Esophagus (tissue), 2 donors: ENCODE data around the gene RGL1. TPM values are rescaled to one million over a fixed set of nuclear protein-coding genes. Genes with fewer than 3 reads are reported as not detected.

ENCODE experiments used
- H3K27ac ChIP-seq, 2 donors: one replicate each; pipeline ENCODE4 v1.5.1; 2013; ENCODE audit warnings: low read depth in 2 of 2, mild to moderate bottlenecking in 2 of 2, inconsistent platforms in 1 of 2, low read length in 1 of 2, moderate library complexity in 1 of 2
- H3K27me3 ChIP-seq, 2 donors: one replicate each; pipeline ENCODE4 v1.6.1; 2013; ENCODE audit warnings: low read length in 2 of 2, control low read depth in 1 of 2, mild to moderate bottlenecking in 1 of 2; ENCODE audit not compliant: insufficient read depth in 2 of 2, control insufficient read depth in 1 of 2
- H3K36me3 ChIP-seq, 2 donors: one replicate each; pipeline ENCODE4 v1.6.1; 2013; ENCODE audit warnings: low read length in 1 of 2; ENCODE audit not compliant: control insufficient read depth in 2 of 2, insufficient read depth in 2 of 2
- H3K4me1 ChIP-seq, 2 donors: one replicate each; pipeline ENCODE4 v1.6.1; 2013; ENCODE audit warnings: low read length in 1 of 2; ENCODE audit not compliant: control insufficient read depth in 2 of 2, insufficient read depth in 2 of 2
- H3K4me3 ChIP-seq, 2 donors: one replicate each; pipeline ENCODE4 v1.5.1; 2013; ENCODE audit warnings: low read length in 2 of 2, mild to moderate bottlenecking in 2 of 2, low read depth in 1 of 2, moderate library complexity in 1 of 2
- H3K9me3 ChIP-seq, 2 donors: one replicate each; pipeline ENCODE4 v1.6.1; 2013; ENCODE audit warnings: mild to moderate bottlenecking in 2 of 2, low read depth in 1 of 2, low read length in 1 of 2, moderate library complexity in 1 of 2; ENCODE audit not compliant: control insufficient read depth in 2 of 2, insufficient read depth in 1 of 2
- WGBS, 2 donors: extraction: QIAGEN DNeasy Blood & Tissue Kit; methylation state at CpG; one replicate each; pipeline ENCODE4 v1.1.7; 2013; 5-methylcytosine and 5-hydroxymethylcytosine counted together
- polyA plus RNA-seq, 2 donors: library from polyadenylated mRNA; stranded (reverse); fragments of 200-250 nt; gene quantifications; one replicate each; pipeline ENCODE4 v1.2.3, GENCODE V29; 2013
- donor health status: healthy with polysubstance abuse.
- donor health status: Bipolar disorder and iron deficiency.

The RGL1 gene
- polyA plus RNA-seq, 2 donors: 1.6 TPM

DNA sequence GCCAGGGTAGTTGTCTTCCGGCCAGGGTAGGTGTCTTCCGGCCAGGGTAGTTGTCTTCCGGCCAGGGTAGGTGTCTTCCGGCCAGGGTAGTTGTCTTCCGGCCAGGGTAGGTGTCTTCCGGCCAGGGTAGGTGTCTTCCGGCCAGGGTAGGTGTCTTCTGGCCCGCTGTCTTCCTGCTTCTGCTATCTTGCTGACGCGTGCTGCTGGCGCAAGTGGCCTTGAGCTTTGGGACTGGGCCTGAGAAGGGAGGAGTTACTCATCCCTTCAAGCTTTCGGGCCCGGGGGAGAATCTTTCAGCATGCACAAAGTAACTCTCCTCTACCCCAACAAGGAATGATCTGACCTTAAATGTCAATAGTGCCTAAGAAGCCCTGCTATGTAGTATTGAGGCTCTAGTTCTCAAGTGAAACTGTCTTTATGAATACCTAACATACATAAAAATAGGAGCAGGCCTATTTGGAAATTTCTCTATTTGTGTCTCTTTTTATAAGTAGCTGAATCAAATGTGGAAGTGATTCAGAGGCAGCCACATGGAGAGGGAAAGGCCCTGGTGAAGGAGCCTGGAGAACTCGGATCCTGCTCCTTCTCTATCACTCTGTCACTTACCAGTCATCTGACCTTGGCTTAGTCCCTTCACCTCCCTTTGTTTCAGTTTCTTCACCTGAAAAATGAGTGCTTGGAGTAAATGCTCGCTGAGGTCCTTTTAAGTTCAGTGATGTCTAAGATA is 65.6 kb downstream of the RGL1 start:
- 75 to 81% methylated on average over 10 to 14 of the region's 15 CpGs for WGBS, 2 donors
- H3K27ac ChIP-seq: peak overlapping the region; percentile 12 to 40
- no peaks in the 10 kb centered on the region for H3K9me3 ChIP-seq
- no peaks in the 10 kb centered on the region for H3K27me3 ChIP-seq
- no peaks in the 10 kb centered on the region for H3K36me3 ChIP-seq
- H3K4me1 ChIP-seq: peaks cover 0 to 2% of the 10 kb centered on the region in 2 donors
- no peak overlapping the region for H3K4me3 ChIP-seq

GRCh38 chr1:183871142-183871541 is 66.2 kb downstream of the RGL1 start:
- Histone ChIP-seq H3K27ac (peak overlapping the region in 1 of 2 donors; percentile 50), H3K27me3 (no peaks in the 10 kb centered on the region), H3K4me3 (no peak overlapping the region), H3K9me3 (no peaks in the 10 kb centered on the region), H3K36me3 (no peaks in the 10 kb centered on the region), H3K4me1 (peaks cover 0 to 2% of the 10 kb centered on the region in 2 donors)
- WGBS, 2 donors: 65% methylated on average over 3 of the region's 3 CpGs

- H3K4me1 ChIP-seq: peaks cover 0 to 2% of the 10 kb centered on the region in 2 donors
- no peaks in the 10 kb centered on the region for H3K9me3 ChIP-seq
- 74 to 78% methylated on average over 3 of the region's 3 CpGs for WGBS, 2 donors
- no peaks in the 10 kb centered on the region for H3K27me3 ChIP-seq
- H3K27ac ChIP-seq: no peak overlapping the region
- H3K4me3 ChIP-seq: no peak overlapping the region
- no peaks in the 10 kb centered on the region for H3K36me3 ChIP-seq
Observed at GRCh38 chr1:183871601-183872000, 66.7 kb downstream of the RGL1 start.

DNA sequence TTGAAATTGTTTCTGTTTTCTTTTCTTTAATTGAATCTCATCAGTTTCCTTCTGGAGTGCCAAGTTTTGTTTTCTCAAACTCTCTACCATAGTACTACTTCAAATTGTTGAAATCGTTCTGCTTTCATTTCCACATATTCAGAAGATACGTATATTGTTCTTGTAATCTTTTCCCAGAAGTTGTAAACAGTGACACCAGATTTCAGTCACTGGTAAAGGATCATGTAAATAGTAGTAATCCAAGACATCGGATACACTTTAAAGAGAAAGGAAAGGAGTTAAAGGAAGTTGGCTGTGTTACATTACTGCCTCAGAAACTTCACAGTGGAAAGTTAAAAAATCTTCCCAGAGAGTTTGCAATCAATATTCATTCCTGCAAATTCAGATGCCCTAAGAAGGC is 67.5 kb downstream of the RGL1 start:
- 29 to 31% methylated on average over 3 of the region's 3 CpGs for WGBS, 2 donors
- Histone ChIP-seq H3K4me1 (peaks cover 0 to 2% of the 10 kb centered on the region in 2 donors), H3K27ac (no peak overlapping the region), H3K4me3 (no peak overlapping the region), H3K27me3 (no peaks in the 10 kb centered on the region), H3K9me3 (no peaks in the 10 kb centered on the region), H3K36me3 (no peaks in the 10 kb centered on the region)

- WGBS, 2 donors: 62 to 70% methylated on average over 3 of the region's 3 CpGs
- Histone ChIP-seq H3K27me3 (no peaks in the 10 kb centered on the region), H3K4me3 (no peak overlapping the region), H3K4me1 (peaks cover 0 to 2% of the 10 kb centered on the region in 2 donors), H3K9me3 (no peaks in the 10 kb centered on the region), H3K27ac (no peak overlapping the region), H3K36me3 (no peaks in the 10 kb centered on the region)
Observed at GRCh38 chr1:183873642-183874041, 68.7 kb downstream of the RGL1 start.

DNA sequence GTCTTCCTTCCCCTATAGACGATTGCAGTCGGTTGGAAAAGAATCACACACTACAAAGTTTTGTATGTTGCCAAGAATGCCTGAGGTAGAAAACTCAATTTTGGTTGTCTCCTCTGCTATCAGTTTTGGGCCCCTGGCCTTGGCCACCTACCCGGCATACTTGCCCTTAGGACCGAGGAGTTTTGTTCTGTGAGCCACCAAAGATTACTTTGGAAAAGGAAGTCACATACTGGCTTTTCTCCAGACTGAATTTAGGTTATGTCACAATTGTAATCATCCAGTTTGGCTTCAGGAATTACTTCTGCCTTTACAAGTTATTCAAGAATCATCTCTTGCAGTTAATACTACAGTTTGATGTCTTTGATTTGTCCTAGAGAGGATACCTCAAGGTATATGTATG is 71.4 kb downstream of the RGL1 start:
- peak overlapping the region in 1 of 2 donors; percentile 53 for H3K27ac ChIP-seq
- H3K27me3 ChIP-seq: no peaks in the 10 kb centered on the region
- WGBS, 2 donors: 31 to 33% methylated on average over 4 of the region's 4 CpGs
- H3K36me3 ChIP-seq: no peaks in the 10 kb centered on the region
- no peak overlapping the region for H3K4me3 ChIP-seq
- no peaks in the 10 kb centered on the region for H3K9me3 ChIP-seq
- H3K4me1 ChIP-seq: no peaks in the 10 kb centered on the region

GRCh38 chr1:183877053-183877720 is 72.3 kb downstream of the RGL1 start:
- no peaks in the 10 kb centered on the region for H3K9me3 ChIP-seq
- H3K4me1 ChIP-seq: peaks cover 0 to 4% of the 10 kb centered on the region in 2 donors
- 33 to 47% methylated on average over 10 of the region's 10 CpGs for WGBS, 2 donors
- H3K36me3 ChIP-seq: no peaks in the 10 kb centered on the region
- no peak overlapping the region for H3K4me3 ChIP-seq
- H3K27me3 ChIP-seq: no peaks in the 10 kb centered on the region
- H3K27ac ChIP-seq: peak overlapping the region; percentile 19 to 36

DNA sequence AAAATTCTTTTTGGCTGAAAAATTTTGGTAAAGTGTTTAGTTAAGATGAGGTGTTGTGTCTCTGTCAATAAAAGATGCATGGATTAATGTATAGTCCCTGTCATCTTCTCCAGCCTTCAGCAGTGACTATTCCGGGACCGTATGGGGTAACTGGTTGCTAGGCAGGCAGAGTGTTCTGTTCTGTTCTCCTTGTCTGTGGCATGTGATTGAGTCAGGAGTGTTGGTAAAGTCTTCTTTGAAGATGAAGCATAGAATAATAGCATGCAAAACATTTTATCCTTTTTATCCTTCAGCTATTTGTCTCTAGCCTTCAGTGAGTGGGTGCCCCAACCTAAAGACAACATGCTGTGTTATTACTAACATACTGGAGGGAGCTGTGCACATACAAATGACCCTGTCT is 74.6 kb downstream of the RGL1 start:
- H3K27me3 ChIP-seq: no peaks in the 10 kb centered on the region
- peaks cover 0 to 8% of the 10 kb centered on the region in 2 donors for H3K4me1 ChIP-seq
- no peak overlapping the region for H3K27ac ChIP-seq
- WGBS, 2 donors: 48 to 87% methylated on average over 2 of the region's 2 CpGs
- no peaks in the 10 kb centered on the region for H3K36me3 ChIP-seq
- no peaks in the 10 kb centered on the region for H3K9me3 ChIP-seq
- H3K4me3 ChIP-seq: no peak overlapping the region

DNA sequence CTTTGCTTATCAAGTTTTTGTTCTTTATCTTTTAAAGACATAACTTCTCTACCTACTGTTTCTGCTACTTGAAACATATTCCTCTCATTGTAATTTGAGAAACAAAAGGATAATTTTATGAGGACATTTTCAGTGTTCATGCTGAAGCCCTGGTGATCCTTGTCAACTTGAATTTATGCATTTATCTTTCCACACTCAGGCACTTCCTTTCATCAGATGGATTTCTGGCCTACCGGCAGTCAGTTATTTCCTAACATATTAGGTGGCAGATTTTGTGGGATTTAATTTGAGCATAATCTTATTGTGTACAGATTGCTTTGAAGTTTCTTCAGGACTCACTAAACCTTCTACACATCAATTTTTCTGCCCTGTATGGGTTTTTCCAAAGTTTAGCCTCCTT is 75.0 kb downstream of the RGL1 start:
- Histone ChIP-seq H3K9me3 (no peaks in the 10 kb centered on the region), H3K36me3 (no peaks in the 10 kb centered on the region), H3K27me3 (no peaks in the 10 kb centered on the region), H3K4me1 (peaks cover 0 to 8% of the 10 kb centered on the region in 2 donors), H3K4me3 (no peak overlapping the region), H3K27ac (no peak overlapping the region)
- 43 to 61% methylated on average over 1 of the region's 1 CpG for WGBS, 2 donors
